CD14-positive monocyte (primary cell): Measurements from ENCODE around the gene SUSD5. TPM values are rescaled to one million over a fixed set of nuclear protein-coding genes. Genes with fewer than 3 reads are reported as not detected.

Experiments used
- DNase-seq, 3 donors: peaks; one replicate each; pipeline ENCODE4 v3.0.0-alpha.2; 2011 to 2022
- H2AFZ ChIP-seq: 2 replicates; pipeline ENCODE4 v1.6.0; 2012; ENCODE audit warnings: mild to moderate bottlenecking, low read depth, low read length, inconsistent platforms; ENCODE audit not compliant: insufficient read depth, poor library complexity, severe bottlenecking
- H3K27ac ChIP-seq, 2 donors: 1 replicate in 1 of 2; 2 replicates in 1 of 2; pipeline ENCODE4 v1.5.1; 2012 to 2013; ENCODE audit warnings: low read length in 2 of 2, control low read depth in 1 of 2, inconsistent platforms in 1 of 2, low read depth in 1 of 2, mild to moderate bottlenecking in 1 of 2
- H3K27me3 ChIP-seq, 2 donors: one replicate each; pipeline versions ENCODE4 v1.6.0 to v1.6.1; 2011 to 2013; ENCODE audit warnings: low read length in 2 of 2; ENCODE audit not compliant: control insufficient read depth in 2 of 2, insufficient read depth in 2 of 2
- H3K36me3 ChIP-seq, 2 donors: replicated peaks in 1 of 2; 1 replicate in 1 of 2; 2 replicates in 1 of 2; pipeline versions ENCODE4 v1.5.1 to v1.6.1; 2012 to 2013; ENCODE audit warnings: low read length in 2 of 2, control low read depth in 1 of 2, inconsistent platforms in 1 of 2, mild to moderate bottlenecking in 1 of 2; ENCODE audit not compliant: insufficient read depth in 2 of 2, control insufficient read depth in 1 of 2
- H3K4me1 ChIP-seq, 2 donors: 1 replicate in 1 of 2; 2 replicates in 1 of 2; pipeline versions ENCODE4 v1.5.1 to v1.6.1; 2012 to 2013; ENCODE audit warnings: low read length in 2 of 2, control low read depth in 1 of 2, inconsistent platforms in 1 of 2, mild to moderate bottlenecking in 1 of 2, moderate library complexity in 1 of 2; ENCODE audit not compliant: insufficient read depth in 2 of 2, control insufficient read depth in 1 of 2
- H3K4me2 ChIP-seq: replicated peaks from 2 replicates; pipeline ENCODE3; 2012; ENCODE audit warnings: low read length, moderate library complexity, mild to moderate bottlenecking; ENCODE audit not compliant: poor library complexity, severe bottlenecking; ENCODE audit errors: extremely low read depth
- H3K4me3 ChIP-seq, 3 experiments: fragments of 200-600 bp in 1 of 3; sonication (generic) in 1 of 3; replicated peaks in 1 of 3; 1 replicate in 2 of 3; 2 replicates in 1 of 3; pipeline ENCODE4 v1.5.1; 2011 to 2013; ENCODE audit warnings: low read length in 3 of 3, mild to moderate bottlenecking in 3 of 3, control low read depth in 2 of 3, low read depth in 2 of 3, inconsistent platforms in 1 of 3, moderate library complexity in 1 of 3
- H3K79me2 ChIP-seq: 2 replicates; pipeline ENCODE4 v1.6.0; 2012; ENCODE audit warnings: mild to moderate bottlenecking, control low read depth, inconsistent platforms, low read length, moderate library complexity; ENCODE audit not compliant: insufficient read depth
- H3K9ac ChIP-seq: 2 replicates; pipeline ENCODE4 v1.6.0; 2017; ENCODE audit warnings: low read length, mild to moderate bottlenecking; ENCODE audit not compliant: insufficient read depth, poor library complexity, severe bottlenecking
- H3K9me3 ChIP-seq, 2 donors: replicated peaks in 1 of 2; 1 replicate in 1 of 2; 2 replicates in 1 of 2; pipeline versions ENCODE4 v1.5.1 to v1.6.1; 2012 to 2013; ENCODE audit warnings: low read length in 2 of 2, control low read depth in 1 of 2; ENCODE audit not compliant: control insufficient read depth in 1 of 2, insufficient read depth in 1 of 2
- H4K20me1 ChIP-seq: 2 replicates; pipeline ENCODE4 v1.6.0; 2012; ENCODE audit warnings: mild to moderate bottlenecking, low read length, control low read depth, moderate library complexity; ENCODE audit not compliant: insufficient read depth
- H3K27ac Mint-ChIP-seq, 7 donors: one replicate each; pipeline ENCODE4 v1.8.0; 2020; ENCODE audit warnings: mild to moderate bottlenecking in 7 of 7, mixed read lengths in 7 of 7, moderate library complexity in 6 of 7, inconsistent platforms in 2 of 7
- H3K27me3 Mint-ChIP-seq, 3 donors: one replicate each; pipeline ENCODE4 v1.8.0; 2021 to 2022; ENCODE audit warnings: low read depth in 3 of 3, mild to moderate bottlenecking in 3 of 3, mixed read lengths in 3 of 3, moderate library complexity in 3 of 3, inconsistent platforms in 1 of 3
- H3K36me3 Mint-ChIP-seq, 2 donors: one replicate each; pipeline ENCODE4 v1.8.0; 2020; ENCODE audit warnings: mixed read lengths in 2 of 2, inconsistent platforms in 1 of 2, mild to moderate bottlenecking in 1 of 2
- H3K4me1 Mint-ChIP-seq: one replicate; pipeline ENCODE4 v1.8.0; 2020; ENCODE audit warnings: mild to moderate bottlenecking, mixed read lengths
- H3K4me3 Mint-ChIP-seq, 2 donors: one replicate each; pipeline ENCODE4 v1.8.0; 2020; ENCODE audit warnings: mild to moderate bottlenecking in 2 of 2, mixed read lengths in 2 of 2, moderate library complexity in 1 of 2
- H3K9me3 Mint-ChIP-seq, 7 donors: one replicate each; pipeline ENCODE4 v1.8.0; 2020 to 2022; ENCODE audit warnings: mixed read lengths in 7 of 7, mild to moderate bottlenecking in 6 of 7, moderate library complexity in 6 of 7, inconsistent platforms in 2 of 7
- WGBS: methylation state at CpG from one replicate; pipeline ENCODE4 v1.1.5; 2013; ENCODE audit warnings: missing lambda C conversion rate; ENCODE audit not compliant: insufficient coverage; 5-methylcytosine and 5-hydroxymethylcytosine counted together
- intact Hi-C, 2 donors: fragments of 100-400 bp; cut with micrococcal nuclease; formaldehyde crosslinking; loops; one replicate each; pipeline versions ENCODE4 v1.15.0 to v1.15.1; 2023
- polyA plus RNA-seq, 3 donors: library from polyadenylated mRNA; depleted of rRNA in 1 of 3; unstranded in 2 of 3; stranded (reverse) in 1 of 3; fragments of 300-500 nt in 2 of 3; fragments of >200 nt in 1 of 3; fragmentation: Illumina TruSeq in 2 of 3; gene quantifications; 1 replicate in 2 of 3; 2 replicates in 1 of 3; pipeline ENCODE4 v1.2.3, GENCODE V29; 2012 to 2021
- TF ChIP-seq, protein P1 (sequence below): fragments of 200-600 bp; IDR thresholded peaks from one replicate; pipeline ENCODE4 v1.8.0; 2022; ENCODE audit warnings: antibody characterized with exemption, mild to moderate bottlenecking

The SUSD5 gene
- polyA plus RNA-seq, 3 donors = not detected

- H3K9ac ChIP-seq = no peak overlapping the region
- H3K79me2 ChIP-seq = no peaks in the 10 kb centered on the region
- no peak overlapping the region for H3K4me2 ChIP-seq
- H3K27me3 Mint-ChIP-seq = peaks cover 2 to 7% (median 6%) of the 10 kb centered on the region in 3 donors
- H3K36me3 Mint-ChIP-seq = no peaks in the 10 kb centered on the region
- TF ChIP-seq, protein P1, sequence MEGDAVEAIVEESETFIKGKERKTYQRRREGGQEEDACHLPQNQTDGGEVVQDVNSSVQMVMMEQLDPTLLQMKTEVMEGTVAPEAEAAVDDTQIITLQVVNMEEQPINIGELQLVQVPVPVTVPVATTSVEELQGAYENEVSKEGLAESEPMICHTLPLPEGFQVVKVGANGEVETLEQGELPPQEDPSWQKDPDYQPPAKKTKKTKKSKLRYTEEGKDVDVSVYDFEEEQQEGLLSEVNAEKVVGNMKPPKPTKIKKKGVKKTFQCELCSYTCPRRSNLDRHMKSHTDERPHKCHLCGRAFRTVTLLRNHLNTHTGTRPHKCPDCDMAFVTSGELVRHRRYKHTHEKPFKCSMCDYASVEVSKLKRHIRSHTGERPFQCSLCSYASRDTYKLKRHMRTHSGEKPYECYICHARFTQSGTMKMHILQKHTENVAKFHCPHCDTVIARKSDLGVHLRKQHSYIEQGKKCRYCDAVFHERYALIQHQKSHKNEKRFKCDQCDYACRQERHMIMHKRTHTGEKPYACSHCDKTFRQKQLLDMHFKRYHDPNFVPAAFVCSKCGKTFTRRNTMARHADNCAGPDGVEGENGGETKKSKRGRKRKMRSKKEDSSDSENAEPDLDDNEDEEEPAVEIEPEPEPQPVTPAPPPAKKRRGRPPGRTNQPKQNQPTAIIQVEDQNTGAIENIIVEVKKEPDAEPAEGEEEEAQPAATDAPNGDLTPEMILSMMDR = no peak
- H3K9me3 ChIP-seq = no peaks in the 10 kb centered on the region
- no peaks in the 10 kb centered on the region for H3K4me1 ChIP-seq
- DNase-seq = no peak
- no peak overlapping the region for H3K27ac ChIP-seq
- H3K4me3 Mint-ChIP-seq = no peak overlapping the region
- no peaks in the 10 kb centered on the region for H3K4me1 Mint-ChIP-seq
- no peaks in the 10 kb centered on the region for H4K20me1 ChIP-seq
- H3K27ac Mint-ChIP-seq = no peak overlapping the region
- intact Hi-C loops = no loop called here
- 78% methylated on average over 3 of the region's 5 CpGs for WGBS
- H3K4me3 ChIP-seq = no peak overlapping the region
- H3K36me3 ChIP-seq = no peaks in the 10 kb centered on the region
- H2AFZ ChIP-seq = no peak overlapping the region
- H3K27me3 ChIP-seq = peaks cover 0 to 2% of the 10 kb centered on the region in 2 donors
- H3K9me3 Mint-ChIP-seq = peaks cover 0 to 5% (median 2%) of the 10 kb centered on the region in 7 donors
Observed at GRCh38 chr3:33231756-33232465, 13.3 kb upstream of the SUSD5 start.

DNA sequence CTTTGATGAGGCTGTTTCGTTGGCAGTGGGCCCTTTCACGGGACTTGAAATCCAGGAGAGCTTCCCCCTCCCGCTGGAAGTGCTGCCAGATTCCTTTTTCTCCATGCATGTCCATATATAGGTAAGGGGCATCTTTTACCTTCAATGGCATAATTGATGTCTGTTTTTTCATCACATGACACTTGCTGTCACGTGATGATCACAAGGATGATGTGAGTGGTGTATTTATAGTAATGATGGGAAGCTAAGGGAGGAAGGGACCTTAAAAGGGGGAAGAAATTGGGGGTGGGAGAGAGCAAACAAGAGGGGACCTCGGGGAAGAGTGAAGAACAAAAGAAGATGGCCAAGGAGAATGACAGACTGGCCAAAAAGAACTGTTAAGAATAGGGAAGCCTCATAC, 11.3 kb upstream of the SUSD5 start:
- Histone ChIP-seq H3K4me3 (no peak overlapping the region), H4K20me1 (no peaks in the 10 kb centered on the region), H3K4me1 (no peaks in the 10 kb centered on the region), H3K9ac (no peak overlapping the region), H3K36me3 (no peaks in the 10 kb centered on the region), H3K27ac (no peak overlapping the region), H3K79me2 (no peaks in the 10 kb centered on the region), H2AFZ (no peak overlapping the region), H3K4me2 (no peak overlapping the region), H3K9me3 (no peaks in the 10 kb centered on the region), H3K27me3 (no peaks in the 10 kb centered on the region)
- H3K36me3 Mint-ChIP-seq = no peaks in the 10 kb centered on the region
- TF ChIP-seq, protein P1 = no peak
- 80% methylated on average over 1 of the region's 5 CpGs for WGBS
- peaks cover 2 to 9% (median 7%) of the 10 kb centered on the region in 3 donors for H3K27me3 Mint-ChIP-seq
- intact Hi-C loops = no loop called here
- H3K4me1 Mint-ChIP-seq = no peaks in the 10 kb centered on the region
- no peak overlapping the region for H3K4me3 Mint-ChIP-seq
- no peak overlapping the region for H3K27ac Mint-ChIP-seq
- peaks cover 0 to 5% (median 2%) of the 10 kb centered on the region in 7 donors for H3K9me3 Mint-ChIP-seq
- DNase-seq = no peak
